Transverse colon (tissue), 4 donors: Measurements from ENCODE around the gene NUP153.

ENCODE experiments used
- CTCF ChIP-seq, 5 experiments: fragments of 200-600 bp in 3 of 5; fragments of 450-650 bp in 2 of 5; sonication (generic) in 3 of 5; IDR thresholded peaks; 1 replicate in 2 of 5; 2 replicates in 3 of 5; pipeline ENCODE4 v1.5.1; 2016 to 2017; ENCODE audit warnings: antibody characterized with exemption in 5 of 5, inconsistent platforms in 3 of 5, mild to moderate bottlenecking in 2 of 5, moderate library complexity in 1 of 5
- EP300 ChIP-seq: sonication (generic); formaldehyde crosslinking; IDR thresholded peaks from one replicate; pipeline ENCODE4 v1.6.1; 2017; ENCODE audit warnings: antibody characterized with exemption, low read depth
- POLR2A ChIP-seq: fragments of 450-650 bp; IDR thresholded peaks from one replicate; pipeline ENCODE4 v1.6.1; 2016; ENCODE audit warnings: antibody characterized with exemption, mild to moderate bottlenecking, moderate library complexity
- POLR2AphosphoS5 ChIP-seq, 3 donors: sonication (generic); formaldehyde crosslinking; IDR thresholded peaks; one replicate each; pipeline ENCODE4 v1.6.1; 2016; ENCODE audit warnings: antibody characterized with exemption in 3 of 3

- TF ChIP-seq POLR2A (no peak), CTCF (IDR thresholded peaks at IDR 0.05) (no peak), POLR2AphosphoS5 (IDR thresholded peaks at IDR 0.05) (no peak), EP300 (no peak)
Measured at GRCh38 chr6:17710331-17710730, 3.6 kb upstream of the NUP153 start.
